Coronary artery (tissue), 2 donors: ENCODE data around the gene LRRC61.

Experiments
- DNase-seq: peaks from one replicate; pipeline ENCODE4 v3.0.0-alpha.2; 2017; ENCODE audit warnings: low spot score
- H3K27ac ChIP-seq, 2 donors: fragments of 200-600 bp; sonication (generic); one replicate each; pipeline ENCODE4 v1.5.1; 2016 to 2019
- H3K4me3 ChIP-seq: fragments of 200-600 bp; sonication (generic); 2 replicates; pipeline ENCODE4 v1.5.1; 2016; ENCODE audit warnings: mild to moderate bottlenecking, moderate library complexity
- TF ChIP-seq, protein P1 (sequence below): fragments of 200-600 bp; sonication (generic); IDR thresholded peaks from one replicate; pipeline ENCODE4 v1.5.1; 2019; ENCODE audit warnings: antibody characterized with exemption

The LRRC61 gene

DNA sequence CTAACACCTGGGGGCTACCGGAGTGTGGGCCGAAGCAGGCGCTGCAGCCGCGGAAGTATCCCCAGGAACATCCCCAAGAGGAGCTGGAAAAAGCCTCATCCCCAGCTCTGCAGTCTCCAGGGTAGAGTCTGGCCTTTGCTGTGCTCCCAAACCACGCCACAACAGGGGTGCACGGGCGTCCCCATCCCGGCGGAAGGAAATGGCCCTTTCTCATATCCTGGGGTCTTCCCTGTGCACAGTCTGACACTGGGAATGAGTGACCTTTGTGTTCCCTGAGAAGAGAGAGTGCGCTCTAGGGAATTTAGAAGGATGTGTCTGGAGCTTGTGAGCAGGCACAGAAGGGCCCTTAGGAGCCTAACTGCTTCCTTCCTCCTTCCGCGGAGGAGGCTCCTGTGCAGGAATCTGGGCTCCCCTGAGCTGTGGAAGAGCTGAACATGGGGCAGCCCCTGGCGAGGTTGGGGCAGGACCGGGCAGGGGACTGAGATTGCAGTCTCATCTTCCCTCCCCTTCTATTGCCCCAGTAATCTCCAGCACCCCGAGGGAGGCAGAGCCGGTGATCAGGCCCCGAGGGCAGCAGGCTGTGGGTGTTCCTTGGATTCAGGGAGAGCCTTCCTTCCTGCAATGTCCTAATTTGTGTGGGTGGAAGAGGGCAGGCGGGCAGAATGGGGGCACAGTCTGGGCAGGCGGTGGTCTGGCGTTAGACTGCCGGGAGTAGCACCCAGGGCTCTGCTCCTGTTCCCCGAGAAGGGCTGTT lies 46.8 kb downstream of the LRRC61 start:
- DNase-seq, result no peak
- H3K27ac ChIP-seq, result peak overlapping the region; percentile 95 to 99
- H3K4me3 ChIP-seq, result peak overlapping the region; percentile 99
- TF ChIP-seq, protein P1, sequence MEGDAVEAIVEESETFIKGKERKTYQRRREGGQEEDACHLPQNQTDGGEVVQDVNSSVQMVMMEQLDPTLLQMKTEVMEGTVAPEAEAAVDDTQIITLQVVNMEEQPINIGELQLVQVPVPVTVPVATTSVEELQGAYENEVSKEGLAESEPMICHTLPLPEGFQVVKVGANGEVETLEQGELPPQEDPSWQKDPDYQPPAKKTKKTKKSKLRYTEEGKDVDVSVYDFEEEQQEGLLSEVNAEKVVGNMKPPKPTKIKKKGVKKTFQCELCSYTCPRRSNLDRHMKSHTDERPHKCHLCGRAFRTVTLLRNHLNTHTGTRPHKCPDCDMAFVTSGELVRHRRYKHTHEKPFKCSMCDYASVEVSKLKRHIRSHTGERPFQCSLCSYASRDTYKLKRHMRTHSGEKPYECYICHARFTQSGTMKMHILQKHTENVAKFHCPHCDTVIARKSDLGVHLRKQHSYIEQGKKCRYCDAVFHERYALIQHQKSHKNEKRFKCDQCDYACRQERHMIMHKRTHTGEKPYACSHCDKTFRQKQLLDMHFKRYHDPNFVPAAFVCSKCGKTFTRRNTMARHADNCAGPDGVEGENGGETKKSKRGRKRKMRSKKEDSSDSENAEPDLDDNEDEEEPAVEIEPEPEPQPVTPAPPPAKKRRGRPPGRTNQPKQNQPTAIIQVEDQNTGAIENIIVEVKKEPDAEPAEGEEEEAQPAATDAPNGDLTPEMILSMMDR, result no peak

DNA sequence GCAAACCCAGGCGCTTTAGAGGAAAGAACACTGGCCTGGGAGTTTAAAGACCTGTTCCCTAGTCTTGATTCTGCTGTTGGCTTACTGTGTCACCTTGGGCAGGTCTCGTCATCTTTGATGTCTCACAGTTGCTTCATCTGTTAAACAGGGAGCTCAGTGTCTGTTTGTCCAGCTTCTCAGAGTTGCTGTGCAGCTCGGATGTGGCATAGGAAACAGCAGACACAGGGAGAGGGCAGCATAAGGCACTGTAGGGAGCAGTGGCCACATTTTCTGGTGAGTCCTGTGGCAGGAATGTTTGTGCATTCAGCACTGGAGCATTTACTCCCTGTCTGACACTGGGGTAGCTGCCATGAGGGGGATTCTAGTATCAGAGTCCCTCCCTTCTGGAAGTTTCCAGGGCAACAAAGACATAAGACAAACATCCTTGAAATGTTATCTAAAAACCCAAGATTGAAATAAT lies 47.5 kb downstream of the LRRC61 start:
- no peak for DNase-seq
- H3K27ac ChIP-seq, result peak overlapping the region in 1 of 2 donors; percentile 99
- H3K4me3 ChIP-seq, result peak overlapping the region; percentile 99
- TF ChIP-seq, protein P1, result no peak

DNA sequence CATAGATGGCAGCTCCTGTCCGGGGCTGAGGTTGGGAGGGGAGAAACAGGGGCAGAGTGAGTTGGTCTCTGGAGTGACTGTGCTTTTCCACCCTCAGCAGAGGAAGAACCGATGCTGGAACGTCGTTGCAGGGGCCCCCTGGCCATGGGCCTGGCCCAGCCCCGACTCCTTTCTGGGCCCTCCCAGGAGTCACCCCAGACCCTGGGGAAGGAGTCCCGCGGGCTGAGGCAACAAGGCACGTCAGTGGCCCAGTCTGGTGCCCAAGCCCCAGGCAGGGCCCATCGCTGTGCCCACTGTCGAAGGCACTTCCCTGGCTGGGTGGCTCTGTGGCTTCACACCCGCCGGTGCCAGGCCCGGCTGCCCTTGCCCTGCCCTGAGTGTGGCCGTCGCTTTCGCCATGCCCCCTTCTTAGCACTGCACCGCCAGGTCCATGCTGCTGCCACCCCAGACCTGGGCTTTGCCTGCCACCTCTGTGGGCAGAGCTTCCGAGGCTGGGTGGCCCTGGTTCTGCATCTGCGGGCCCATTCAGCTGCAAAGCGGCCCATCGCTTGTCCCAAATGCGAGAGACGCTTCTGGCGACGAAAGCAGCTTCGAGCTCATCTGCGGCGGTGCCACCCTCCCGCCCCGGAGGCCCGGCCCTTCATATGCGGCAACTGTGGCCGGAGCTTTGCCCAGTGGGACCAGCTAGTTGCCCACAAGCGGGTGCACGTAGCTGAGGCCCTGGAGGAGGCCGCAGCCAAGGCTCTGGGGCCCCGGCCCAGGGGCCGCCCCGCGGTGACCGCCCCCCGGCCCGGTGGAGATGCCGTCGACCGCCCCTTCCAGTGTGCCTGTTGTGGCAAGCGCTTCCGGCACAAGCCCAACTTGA lies 48.2 kb downstream of the LRRC61 start:
- TF ChIP-seq, protein P1, result no peak
- no peak for DNase-seq
- H3K4me3 ChIP-seq, result no peak overlapping the region
- peak overlapping the region in 1 of 2 donors; percentile 99 for H3K27ac ChIP-seq

DNA sequence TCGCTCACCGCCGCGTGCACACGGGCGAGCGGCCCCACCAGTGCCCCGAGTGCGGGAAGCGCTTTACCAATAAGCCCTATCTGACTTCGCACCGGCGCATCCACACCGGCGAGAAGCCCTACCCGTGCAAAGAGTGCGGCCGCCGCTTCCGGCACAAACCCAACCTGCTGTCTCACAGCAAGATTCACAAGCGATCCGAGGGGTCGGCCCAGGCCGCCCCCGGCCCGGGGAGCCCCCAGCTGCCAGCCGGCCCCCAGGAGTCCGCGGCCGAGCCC lies 48.8 kb downstream of the LRRC61 start:
- Histone ChIP-seq H3K4me3 (no peak overlapping the region), H3K27ac (no peak overlapping the region)
- no peak for DNase-seq
- TF ChIP-seq, protein P1, result no peak

DNA sequence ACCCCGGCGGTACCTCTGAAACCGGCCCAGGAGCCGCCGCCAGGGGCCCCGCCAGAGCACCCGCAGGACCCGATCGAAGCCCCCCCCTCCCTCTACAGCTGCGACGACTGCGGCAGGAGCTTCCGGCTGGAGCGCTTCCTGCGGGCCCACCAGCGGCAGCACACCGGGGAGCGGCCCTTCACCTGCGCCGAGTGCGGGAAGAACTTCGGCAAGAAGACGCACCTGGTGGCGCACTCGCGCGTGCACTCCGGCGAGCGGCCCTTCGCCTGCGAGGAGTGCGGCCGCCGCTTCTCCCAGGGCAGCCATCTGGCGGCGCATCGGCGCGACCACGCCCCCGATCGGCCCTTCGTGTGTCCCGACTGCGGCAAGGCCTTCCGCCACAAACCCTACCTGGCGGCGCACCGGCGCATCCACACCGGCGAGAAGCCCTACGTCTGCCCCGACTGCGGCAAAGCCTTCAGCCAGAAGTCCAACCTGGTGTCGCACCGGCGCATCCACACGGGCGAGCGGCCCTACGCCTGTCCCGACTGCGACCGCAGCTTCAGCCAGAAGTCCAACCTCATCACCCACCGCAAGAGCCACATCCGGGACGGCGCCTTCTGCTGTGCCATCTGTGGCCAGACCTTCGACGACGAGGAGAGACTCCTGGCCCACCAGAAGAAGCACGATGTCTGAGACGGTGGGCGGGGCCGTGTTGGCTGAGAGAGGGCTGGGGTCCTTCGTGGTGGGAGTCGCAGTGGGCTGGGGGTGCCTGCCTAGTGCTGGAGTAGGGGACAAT lies 49.3 kb downstream of the LRRC61 start:
- TF ChIP-seq, protein P1, result no peak
- Histone ChIP-seq H3K27ac (no peak overlapping the region), H3K4me3 (no peak overlapping the region)
- DNase-seq, result no peak

DNA sequence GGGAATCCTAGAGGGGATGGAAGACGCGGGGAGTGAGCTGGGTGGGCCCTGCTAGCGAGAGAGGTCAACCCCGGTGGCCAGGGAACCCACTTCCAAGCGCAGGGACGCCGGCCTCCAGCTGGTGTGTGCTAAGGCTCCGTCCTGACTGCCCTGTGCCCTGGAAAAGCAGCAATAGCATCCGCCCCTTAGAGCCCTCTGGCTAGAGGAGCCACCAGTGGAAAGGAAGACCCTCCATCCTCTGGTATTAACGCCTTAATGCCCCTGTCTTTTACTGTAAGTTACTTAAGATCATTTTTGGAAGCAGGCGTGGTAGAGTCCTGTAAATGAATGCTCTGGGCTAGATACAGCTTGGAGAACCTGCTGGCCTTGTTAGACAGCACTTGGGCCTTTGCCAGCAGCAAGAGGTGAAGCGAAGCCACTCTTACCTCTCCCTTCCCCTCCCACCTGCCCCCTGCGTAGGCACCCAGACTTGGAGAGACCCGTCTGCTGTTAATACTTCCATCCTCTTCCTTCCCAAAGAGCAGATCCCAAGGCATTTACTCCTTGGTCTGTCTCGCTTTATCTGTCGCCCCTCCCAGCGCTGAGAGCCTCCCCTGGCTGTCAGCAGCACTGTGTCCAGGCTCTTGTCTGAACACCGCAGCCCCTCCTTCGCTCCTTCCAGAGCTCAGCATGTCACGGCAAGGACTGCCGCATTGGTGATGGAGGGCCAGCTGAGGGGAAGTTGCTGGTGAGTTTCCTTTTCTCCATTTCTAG lies 50.1 kb downstream of the LRRC61 start:
- DNase-seq, result no peak
- TF ChIP-seq, protein P1, result no peak
- Histone ChIP-seq H3K27ac (no peak overlapping the region), H3K4me3 (no peak overlapping the region)
